Chondrocyte (in vitro differentiated cells): ENCODE measurements around the gene COBL. TPM values are rescaled to one million over a fixed set of nuclear protein-coding genes. Genes with fewer than 3 reads are reported as not detected.

Experiments
- DNase-seq: peaks from one replicate; pipeline ENCODE4 v3.0.0; 2021; ENCODE audit warnings: mixed read lengths, low spot score
- H3K27ac Mint-ChIP-seq: one replicate; pipeline ENCODE4 v1.8.0; 2021; ENCODE audit warnings: mild to moderate bottlenecking, moderate library complexity, mixed read lengths; ENCODE audit not compliant: unreplicated experiment
- H3K27me3 Mint-ChIP-seq: 2 replicates; pipeline ENCODE4 v1.8.0; 2021; ENCODE audit warnings: low read depth, mixed read lengths
- H3K36me3 Mint-ChIP-seq: 2 replicates; pipeline ENCODE4 v1.8.0; 2021; ENCODE audit warnings: low read depth, mixed read lengths
- H3K4me1 Mint-ChIP-seq: 2 replicates; pipeline ENCODE4 v1.8.0; 2021; ENCODE audit warnings: low read depth, mild to moderate bottlenecking, mixed read lengths
- H3K4me3 Mint-ChIP-seq: one replicate; pipeline ENCODE4 v1.8.0; 2021; ENCODE audit warnings: mild to moderate bottlenecking, moderate library complexity, mixed read lengths; ENCODE audit not compliant: unreplicated experiment
- H3K9me3 Mint-ChIP-seq: 2 replicates; pipeline ENCODE4 v1.8.0; 2021; ENCODE audit warnings: low read depth, mixed read lengths
- CTCF ChIP-seq: fragments of 200-600 bp; sonication (generic); IDR thresholded peaks from 2 replicates; pipeline ENCODE4 v1.5.0; 2021; ENCODE audit warnings: antibody characterized with exemption, mild to moderate bottlenecking, moderate library complexity
- total RNA-seq: library from RNA; stranded (reverse); gene quantifications from 3 replicates; pipeline ENCODE4 v1.2.1, GENCODE V29; 2021

The COBL gene
- total RNA-seq, 1 donor from 2014 or later: 0.17 TPM

- H3K27ac Mint-ChIP-seq: no peak overlapping the region
- H3K36me3 Mint-ChIP-seq: no peaks in the 10 kb centered on the region
- H3K27me3 Mint-ChIP-seq: no peaks in the 10 kb centered on the region
- H3K4me1 Mint-ChIP-seq: peaks cover 3% of the 10 kb centered on the region
- DNase-seq: no peak
- TF ChIP-seq CTCF: no peak
- H3K9me3 Mint-ChIP-seq: peaks cover 3% of the 10 kb centered on the region
- no peak overlapping the region for H3K4me3 Mint-ChIP-seq
These were observed 327.6 kb downstream of the COBL start for GRCh38 chr7:50988988-50989387.

DNA sequence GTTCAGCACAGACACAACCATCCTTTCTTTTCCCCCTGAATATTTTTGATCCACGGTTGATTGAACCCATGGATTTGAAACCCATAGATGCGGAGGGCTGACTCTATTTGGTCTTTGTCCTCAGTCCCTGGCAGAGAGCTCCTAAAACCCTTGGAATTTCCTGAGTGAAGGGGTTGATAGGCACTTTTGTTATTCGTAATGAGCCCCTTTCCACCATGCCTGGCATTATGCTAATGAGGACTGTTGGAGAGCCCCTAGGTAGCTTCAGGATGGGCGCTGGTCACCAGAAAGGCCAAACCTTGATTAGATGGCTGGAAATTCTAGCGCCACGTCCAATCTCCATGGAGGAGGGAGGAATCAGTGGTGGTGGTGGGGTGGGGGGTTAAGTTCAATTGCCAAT, 328.1 kb downstream of the COBL start:
- H3K9me3 Mint-ChIP-seq: peaks cover 3% of the 10 kb centered on the region
- no peak for DNase-seq
- no peak overlapping the region for H3K4me3 Mint-ChIP-seq
- no peak for TF ChIP-seq CTCF
- peaks cover 3% of the 10 kb centered on the region for H3K4me1 Mint-ChIP-seq
- no peaks in the 10 kb centered on the region for H3K27me3 Mint-ChIP-seq
- H3K27ac Mint-ChIP-seq: no peak overlapping the region
- H3K36me3 Mint-ChIP-seq: no peaks in the 10 kb centered on the region

DNA sequence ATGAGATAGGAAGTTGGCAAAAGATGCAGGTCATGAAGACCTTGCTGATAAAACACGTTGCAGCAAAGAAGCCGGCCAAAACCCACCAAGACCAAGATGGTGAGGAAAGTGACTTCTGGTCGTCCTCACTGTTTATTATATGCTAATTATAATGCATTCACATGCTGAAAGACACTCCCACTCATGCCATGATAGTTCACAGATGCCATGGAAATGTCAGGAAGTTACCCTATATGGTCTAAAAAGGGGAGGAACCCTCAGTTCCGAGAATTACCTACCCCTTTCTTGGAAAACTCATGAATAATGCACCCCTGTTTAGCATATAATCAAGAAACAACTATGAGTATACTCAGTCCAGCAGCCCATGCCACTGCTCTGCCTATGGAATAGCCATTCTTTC, 331.5 kb downstream of the COBL start:
- no peak for TF ChIP-seq CTCF
- Mint-ChIP-seq H3K4me1 (peaks cover 3% of the 10 kb centered on the region), H3K27ac (no peak overlapping the region), H3K36me3 (no peaks in the 10 kb centered on the region), H3K9me3 (peaks cover under 1% of the 10 kb centered on the region), H3K27me3 (peaks cover 4% of the 10 kb centered on the region), H3K4me3 (no peak overlapping the region)
- DNase-seq: no peak

DNA sequence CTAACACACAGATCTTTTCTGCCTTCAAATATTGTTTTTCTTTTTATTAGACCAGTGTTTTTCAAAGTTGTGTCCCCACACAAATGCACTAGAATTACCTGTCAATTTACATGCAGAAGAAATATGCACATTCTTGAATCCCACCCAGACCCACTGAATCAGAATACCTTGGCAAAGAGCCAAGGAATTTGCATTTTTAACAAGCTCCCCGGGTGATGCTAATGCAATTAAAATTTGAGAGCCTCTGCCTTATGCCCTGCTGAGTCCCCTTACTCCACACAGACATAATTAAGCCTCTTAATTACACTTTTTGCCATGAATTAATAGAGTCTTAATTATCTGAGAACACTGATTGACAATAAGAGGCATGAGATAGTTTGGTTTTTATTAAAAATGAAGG, 332.8 kb downstream of the COBL start:
- no peak overlapping the region for H3K4me3 Mint-ChIP-seq
- no peak for TF ChIP-seq CTCF
- no peak for DNase-seq
- H3K27me3 Mint-ChIP-seq: peaks cover 4% of the 10 kb centered on the region
- peaks cover 2% of the 10 kb centered on the region for H3K9me3 Mint-ChIP-seq
- H3K36me3 Mint-ChIP-seq: no peaks in the 10 kb centered on the region
- peaks cover 3% of the 10 kb centered on the region for H3K4me1 Mint-ChIP-seq
- H3K27ac Mint-ChIP-seq: no peak overlapping the region

GRCh38 chr7:50982626-50983025, 334.0 kb downstream of the COBL start:
- peak; percentile 40 for TF ChIP-seq CTCF
- Mint-ChIP-seq H3K36me3 (peaks cover 3% of the 10 kb centered on the region), H3K4me3 (no peak overlapping the region), H3K27me3 (peaks cover 4% of the 10 kb centered on the region), H3K9me3 (peaks cover 8% of the 10 kb centered on the region), H3K4me1 (peaks cover 3% of the 10 kb centered on the region), H3K27ac (no peak overlapping the region)
- no peak for DNase-seq
